Jurkat, Clone E6-1 (cell line): Measurements from ENCODE around the gene PCDHGA9.
"Not testable (repeated sequence)": the region's sequence is repeated elsewhere in the genome, so short reads cannot be mapped to it uniquely, and the experiment has no call there.

ENCODE experiments used
- DNase-seq: peaks from one replicate; pipeline ENCODE4 v3.0.0-alpha.2; 2011; ENCODE audit warnings: low read depth, low spot score
- H3K4me3 ChIP-seq: 2 replicates; pipeline ENCODE4 v1.5.1; 2011; ENCODE audit warnings: mild to moderate bottlenecking, low read length, control low read depth, moderate library complexity

The PCDHGA9 gene

GRCh38 chr5:141382469-141383294 is 19.9 kb upstream of the PCDHGA9 start, which contains the start of gene PCDHGA7:
Gene PCDHGA7, plus strand, starts transcription at chr5:141382742. Its CDS starts 158 bp downstream, at chr5:141382900.
- no peak within 1 kb of the TSS for H3K4me3 ChIP-seq
- no peak for DNase-seq

- no peak for DNase-seq
- H3K4me3 ChIP-seq: no peak overlapping the region
Measured at GRCh38 chr5:141383345-141383744, 19.2 kb upstream of the PCDHGA9 start.

GRCh38 chr5:141384471-141385267 is 17.9 kb upstream of the PCDHGA9 start:
- H3K4me3 ChIP-seq: no peak overlapping the region
- DNase-seq: no peak

- not testable (repeated sequence) for H3K4me3 ChIP-seq, DNase-seq
Measured at GRCh38 chr5:141387557-141388311, 14.8 kb upstream of the PCDHGA9 start, which contains the start of gene PCDHGB4. Gene PCDHGB4, plus strand, starts transcription at chr5:141387698. Its CDS starts 187 bp downstream, at chr5:141387885.

GRCh38 chr5:141388661-141389060 is 13.9 kb upstream of the PCDHGA9 start:
- no peak overlapping the region for H3K4me3 ChIP-seq

GRCh38 chr5:141389153-141390042 is 13.2 kb upstream of the PCDHGA9 start:
- DNase-seq: no peak
- H3K4me3 ChIP-seq: no peak overlapping the region

More at GRCh38 chr5:141388661-141389060, 13.9 kb upstream of the PCDHGA9 start:
- no peak for DNase-seq

- DNase-seq: no peak
- no peak within 1 kb of the TSS for H3K4me3 ChIP-seq
Measured at GRCh38 chr5:141392429-141393198, 10.0 kb upstream of the PCDHGA9 start, which contains the start of gene PCDHGA8. Gene PCDHGA8, plus strand, starts transcription at chr5:141392633. Its CDS starts 181 bp downstream, at chr5:141392814.

- H3K4me3 ChIP-seq: no peak overlapping the region
- no peak for DNase-seq
Measured at GRCh38 chr5:141393267-141393666, 9.3 kb upstream of the PCDHGA9 start.

- DNase-seq, H3K4me3 ChIP-seq: not testable (repeated sequence)
Measured at GRCh38 chr5:141394401-141395187, 8.0 kb upstream of the PCDHGA9 start.

- DNase-seq: not testable (repeated sequence)
Measured at GRCh38 chr5:141397756-141398551, 4.6 kb upstream of the PCDHGA9 start, which contains the start of gene PCDHGB5. Gene PCDHGB5, plus strand, starts transcription at chr5:141397947. Its CDS starts 181 bp downstream, at chr5:141398128.

GRCh38 chr5:141398608-141399007 is 4.0 kb upstream of the PCDHGA9 start:
- no peak for DNase-seq
- H3K4me3 ChIP-seq: no peak overlapping the region

More at GRCh38 chr5:141397756-141398551, 4.6 kb upstream of the PCDHGA9 start, which contains the start of gene PCDHGB5:
- H3K4me3 ChIP-seq: not testable (repeated sequence)

GRCh38 chr5:141399555-141400258 is 2.9 kb upstream of the PCDHGA9 start:
- no peak overlapping the region for H3K4me3 ChIP-seq

GRCh38 chr5:141403387-141403786 is 809 bp downstream of the PCDHGA9 start:
- DNase-seq: no peak
- no peak overlapping the region for H3K4me3 ChIP-seq

More at GRCh38 chr5:141399555-141400258, 2.9 kb upstream of the PCDHGA9 start:
- DNase-seq: no peak

- H3K4me3 ChIP-seq: peak within 1 kb of the TSS; percentile 48
- not testable (repeated sequence) for DNase-seq
Measured at GRCh38 chr5:141407790-141408505, 5.4 kb downstream of the PCDHGA9 start, which contains the start of gene PCDHGB6. Gene PCDHGB6, plus strand, starts transcription at chr5:141408021. Its CDS starts 182 bp downstream, at chr5:141408203.
